ENCODE data around the gene AMBRA1. TPM values are rescaled to one million over a fixed set of nuclear protein-coding genes. Genes with fewer than 3 reads are reported as not detected.

The AMBRA1 gene
- total RNA-seq, 4 donors from 2014 or later = 25.7 to 33.1 (median 30.2) TPM

DNA sequence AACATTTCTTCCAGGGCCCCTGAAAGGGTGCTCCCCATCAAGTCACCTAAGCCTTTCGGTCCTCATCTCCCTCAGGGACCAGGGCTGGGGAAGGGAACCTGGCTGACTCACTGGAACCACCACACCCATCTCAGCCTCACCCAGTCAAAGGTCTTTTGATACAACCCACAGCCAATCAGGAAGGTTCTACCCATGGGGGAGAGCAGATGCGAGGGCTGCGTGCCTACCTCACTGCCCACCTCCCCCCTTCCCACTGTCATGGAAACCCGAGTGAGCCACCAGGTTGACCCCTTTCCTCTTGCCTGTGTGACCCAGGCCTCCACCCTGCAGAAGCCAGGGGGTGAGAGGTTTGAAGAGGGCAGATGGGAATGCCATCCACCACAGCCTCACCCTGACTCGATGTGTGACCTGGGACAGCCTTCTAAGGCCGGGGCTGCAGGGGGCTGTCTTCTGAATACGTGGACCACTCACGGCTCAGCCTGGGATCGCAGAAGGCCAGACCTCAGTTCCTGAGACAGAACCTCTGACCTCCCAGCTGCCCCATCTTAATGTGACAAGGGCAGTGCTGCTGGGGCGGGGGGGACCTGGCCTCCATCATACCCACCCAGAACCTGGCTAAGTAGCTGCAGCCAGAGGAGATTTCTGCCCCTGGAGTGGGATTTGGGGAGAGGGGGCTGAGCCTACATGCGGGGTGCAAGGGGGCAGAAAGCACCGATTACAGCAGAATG lies 209.7 kb downstream of the AMBRA1 start:
- WGBS, 2 donors (ENCODE audit: low coverage in 1 of 2) = no CpG with 5 or more reads among the region's 12 CpGs
- no peak overlapping the region for H3K27ac ChIP-seq
- no peak overlapping the region for H3K4me3 ChIP-seq
- H3K4me1 ChIP-seq = peaks cover 0 to 42% (median 11%) of the 10 kb centered on the region in 3 donors
- ATAC-seq = no peak
- H3K36me3 ChIP-seq = no peaks in the 10 kb centered on the region
- H3K27me3 ChIP-seq = peaks cover 87% of the 10 kb centered on the region
- TF ChIP-seq, protein P1, sequence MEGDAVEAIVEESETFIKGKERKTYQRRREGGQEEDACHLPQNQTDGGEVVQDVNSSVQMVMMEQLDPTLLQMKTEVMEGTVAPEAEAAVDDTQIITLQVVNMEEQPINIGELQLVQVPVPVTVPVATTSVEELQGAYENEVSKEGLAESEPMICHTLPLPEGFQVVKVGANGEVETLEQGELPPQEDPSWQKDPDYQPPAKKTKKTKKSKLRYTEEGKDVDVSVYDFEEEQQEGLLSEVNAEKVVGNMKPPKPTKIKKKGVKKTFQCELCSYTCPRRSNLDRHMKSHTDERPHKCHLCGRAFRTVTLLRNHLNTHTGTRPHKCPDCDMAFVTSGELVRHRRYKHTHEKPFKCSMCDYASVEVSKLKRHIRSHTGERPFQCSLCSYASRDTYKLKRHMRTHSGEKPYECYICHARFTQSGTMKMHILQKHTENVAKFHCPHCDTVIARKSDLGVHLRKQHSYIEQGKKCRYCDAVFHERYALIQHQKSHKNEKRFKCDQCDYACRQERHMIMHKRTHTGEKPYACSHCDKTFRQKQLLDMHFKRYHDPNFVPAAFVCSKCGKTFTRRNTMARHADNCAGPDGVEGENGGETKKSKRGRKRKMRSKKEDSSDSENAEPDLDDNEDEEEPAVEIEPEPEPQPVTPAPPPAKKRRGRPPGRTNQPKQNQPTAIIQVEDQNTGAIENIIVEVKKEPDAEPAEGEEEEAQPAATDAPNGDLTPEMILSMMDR (IDR thresholded peaks at IDR 0.05) = no peak
- TF ChIP-seq POLR2AphosphoS5 (IDR thresholded peaks at IDR 0.05) (no peak), POLR2A (IDR thresholded peaks at IDR 0.05) (no peak), EP300 (IDR thresholded peaks at IDR 0.05) (no peak)
- H3K9me3 ChIP-seq = no peaks in the 10 kb centered on the region

DNA sequence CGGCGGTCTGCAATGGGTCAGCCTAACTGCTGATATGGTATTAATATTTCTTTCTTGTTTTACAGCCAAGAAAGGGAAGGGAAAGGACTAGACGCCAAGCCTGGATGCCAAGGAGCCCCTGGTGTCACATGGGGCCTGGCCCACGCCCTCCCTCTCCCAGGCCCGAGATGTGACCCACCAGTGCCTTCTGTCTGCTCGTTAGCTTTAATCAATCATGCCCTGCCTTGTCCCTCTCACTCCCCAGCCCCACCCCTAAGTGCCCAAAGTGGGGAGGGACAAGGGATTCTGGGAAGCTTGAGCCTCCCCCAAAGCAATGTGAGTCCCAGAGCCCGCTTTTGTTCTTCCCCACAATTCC lies 210.4 kb downstream of the AMBRA1 start:
- no peaks in the 10 kb centered on the region for H3K36me3 ChIP-seq
- TF ChIP-seq POLR2A (IDR thresholded peaks at IDR 0.05) = no peak
- TF ChIP-seq, protein P1 (IDR thresholded peaks at IDR 0.05) = no peak
- no peak for TF ChIP-seq EP300 (IDR thresholded peaks at IDR 0.05)
- TF ChIP-seq POLR2AphosphoS5 (IDR thresholded peaks at IDR 0.05) = no peak
- H3K9me3 ChIP-seq = no peaks in the 10 kb centered on the region
- no peak overlapping the region for H3K4me3 ChIP-seq
- ATAC-seq = no peak
- H3K4me1 ChIP-seq = peaks cover 0 to 39% (median 10%) of the 10 kb centered on the region in 3 donors
- no peak overlapping the region for H3K27ac ChIP-seq
- WGBS, 2 donors (ENCODE audit: low coverage in 1 of 2) = 63 to 84% methylated on average over 2 to 3 of the region's 7 CpGs
- peaks cover 80% of the 10 kb centered on the region for H3K27me3 ChIP-seq

DNA sequence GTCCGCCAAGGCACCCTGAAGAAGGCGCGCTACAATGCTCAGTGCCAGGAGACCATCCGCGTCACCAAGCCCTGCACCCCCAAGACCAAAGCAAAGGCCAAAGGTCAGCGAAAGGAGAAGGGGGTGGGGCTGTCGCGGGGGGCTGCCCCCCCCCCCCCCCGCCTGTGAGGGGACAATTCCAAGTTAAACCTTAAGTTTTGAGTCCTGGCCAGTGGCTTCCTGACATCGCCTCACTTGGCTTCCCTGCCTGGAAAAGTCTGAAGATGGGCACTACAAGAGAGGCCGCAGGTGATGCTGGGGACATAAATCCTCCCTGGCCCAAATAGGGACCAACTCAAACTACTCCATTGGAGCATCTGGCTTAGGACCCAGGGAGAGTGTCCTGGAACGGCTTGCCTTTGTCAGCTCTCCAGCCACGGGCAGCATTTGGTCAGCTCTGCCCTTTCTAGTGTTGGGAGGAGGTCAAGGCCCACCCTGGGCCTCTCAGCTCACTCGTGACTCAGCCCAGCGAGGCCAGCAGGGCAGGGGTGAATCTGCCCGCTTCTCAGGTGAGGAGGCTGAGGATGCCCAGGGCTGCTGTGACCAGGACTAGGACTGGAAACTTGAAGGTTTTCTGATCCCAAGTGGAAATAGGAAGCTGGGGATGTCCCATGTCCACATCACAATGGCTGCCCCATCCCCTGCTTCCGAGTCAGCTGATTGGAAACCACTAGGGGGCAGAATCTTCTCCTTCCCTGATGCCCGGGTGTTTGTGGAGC lies 211.0 kb downstream of the AMBRA1 start:
- WGBS, 2 donors (ENCODE audit: low coverage in 1 of 2) = 31% methylated on average over 3 of the region's 18 CpGs; no CpG with 5 or more reads in 1 of the 2 donors
- no peak for TF ChIP-seq POLR2A (IDR thresholded peaks at IDR 0.05)
- TF ChIP-seq POLR2AphosphoS5 (IDR thresholded peaks at IDR 0.05) = no peak
- TF ChIP-seq, protein P1 (IDR thresholded peaks at IDR 0.05) = peak in 3 of 4 experiments; percentile 31 to 45 (median 34)
- TF ChIP-seq EP300 (IDR thresholded peaks at IDR 0.05) = no peak
- Histone ChIP-seq H3K4me3 (peak overlapping the region in 1 of 2 donors; percentile 68), H3K27ac (no peak overlapping the region), H3K4me1 (peaks cover 0 to 39% (median 10%) of the 10 kb centered on the region in 3 donors), H3K36me3 (peaks cover 0 to 5% of the 10 kb centered on the region in 2 donors), H3K9me3 (no peaks in the 10 kb centered on the region), H3K27me3 (peaks cover 74% of the 10 kb centered on the region)
- ATAC-seq = no peak

DNA sequence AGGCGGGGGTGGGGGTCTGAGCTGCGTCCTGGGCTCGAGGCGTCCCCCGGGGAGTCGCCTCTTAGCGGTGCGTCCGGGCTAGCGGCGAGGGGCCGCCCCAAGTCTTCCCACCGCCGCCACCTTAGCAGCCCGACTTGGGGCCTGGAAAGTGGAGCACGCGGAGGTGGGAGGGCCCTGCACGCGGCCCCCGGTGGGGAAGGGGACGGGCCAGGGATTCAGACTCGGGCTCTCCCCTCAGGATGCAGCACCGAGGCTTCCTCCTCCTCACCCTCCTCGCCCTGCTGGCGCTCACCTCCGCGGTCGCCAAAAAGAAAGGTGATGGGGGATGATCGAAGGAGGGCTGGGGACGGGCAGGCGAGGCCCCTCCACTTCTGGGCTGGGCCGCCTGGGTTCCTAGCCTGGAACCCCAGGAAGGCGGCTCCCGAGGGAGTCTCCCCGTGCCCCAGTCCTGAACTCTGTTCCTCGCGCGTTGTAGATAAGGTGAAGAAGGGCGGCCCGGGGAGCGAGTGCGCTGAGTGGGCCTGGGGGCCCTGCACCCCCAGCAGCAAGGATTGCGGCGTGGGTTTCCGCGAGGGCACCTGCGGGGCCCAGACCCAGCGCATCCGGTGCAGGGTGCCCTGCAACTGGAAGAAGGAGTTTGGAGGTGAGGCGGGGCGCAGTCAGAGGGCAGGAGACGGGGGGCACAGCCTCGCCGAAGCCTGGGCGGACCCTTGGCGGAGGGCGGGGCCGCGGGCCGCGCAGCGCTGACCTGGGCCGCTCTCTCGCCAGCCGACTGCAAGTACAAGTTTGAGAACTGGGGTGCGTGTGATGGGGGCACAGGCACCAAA lies 211.8 kb downstream of the AMBRA1 start:
- peaks cover 0 to 39% (median 10%) of the 10 kb centered on the region in 3 donors for H3K4me1 ChIP-seq
- peak overlapping the region in 2 of 4 donors; percentile 71 to 81 for H3K27ac ChIP-seq
- H3K36me3 ChIP-seq = peaks cover 0 to 13% of the 10 kb centered on the region in 2 donors
- no peak for ATAC-seq
- no peak for TF ChIP-seq EP300 (IDR thresholded peaks at IDR 0.05)
- no peaks in the 10 kb centered on the region for H3K9me3 ChIP-seq
- WGBS, 2 donors (ENCODE audit: low coverage in 1 of 2) = 0% methylated on average over 2 of the region's 66 CpGs; no CpG with 5 or more reads in 1 of the 2 donors
- H3K27me3 ChIP-seq = peaks cover 66% of the 10 kb centered on the region
- peak overlapping the region; percentile 51 to 68 for H3K4me3 ChIP-seq
